Progenitor cell of endocrine pancreas (in vitro differentiated cells): ENCODE data around the gene GP5. TPM values are rescaled to one million over a fixed set of nuclear protein-coding genes. Genes with fewer than 3 reads are reported as not detected.

ENCODE experiments used
- DNase-seq: peaks from one replicate; pipeline ENCODE4 v3.0.0; 2021; ENCODE audit warnings: low spot score; ENCODE audit not compliant: unreplicated experiment
- H3K27ac Mint-ChIP-seq: 2 replicates; pipeline ENCODE4 v1.8.0; 2021; ENCODE audit warnings: mild to moderate bottlenecking, moderate library complexity, mixed read lengths
- H3K27me3 Mint-ChIP-seq: 2 replicates; pipeline ENCODE4 v1.8.0; 2021; ENCODE audit warnings: mixed read lengths
- H3K36me3 Mint-ChIP-seq: 2 replicates; pipeline ENCODE4 v1.8.0; 2022; ENCODE audit warnings: mixed read lengths; ENCODE audit not compliant: insufficient read depth
- H3K4me1 Mint-ChIP-seq: 2 replicates; pipeline ENCODE4 v1.8.0; 2021; ENCODE audit warnings: low read depth, mixed read lengths
- H3K4me3 Mint-ChIP-seq: 2 replicates; pipeline ENCODE4 v1.8.0; 2021; ENCODE audit warnings: low read depth, mild to moderate bottlenecking, moderate library complexity, mixed read lengths
- H3K9me3 Mint-ChIP-seq: 2 replicates; pipeline ENCODE4 v1.8.0; 2021; ENCODE audit warnings: low read depth, mixed read lengths
- total RNA-seq: library from RNA; stranded (reverse); gene quantifications from 2 replicates; pipeline ENCODE4 v1.2.1, GENCODE V29; 2021
- TF ChIP-seq, protein P1 (sequence below): fragments of 200-600 bp; sonication (generic); IDR thresholded peaks from one replicate; pipeline ENCODE4 v1.5.0; 2021; ENCODE audit warnings: antibody characterized with exemption, mild to moderate bottlenecking; ENCODE audit not compliant: unreplicated experiment

The GP5 gene
- total RNA-seq, 1 donor from 2014 or later: 0.24 TPM

DNA sequence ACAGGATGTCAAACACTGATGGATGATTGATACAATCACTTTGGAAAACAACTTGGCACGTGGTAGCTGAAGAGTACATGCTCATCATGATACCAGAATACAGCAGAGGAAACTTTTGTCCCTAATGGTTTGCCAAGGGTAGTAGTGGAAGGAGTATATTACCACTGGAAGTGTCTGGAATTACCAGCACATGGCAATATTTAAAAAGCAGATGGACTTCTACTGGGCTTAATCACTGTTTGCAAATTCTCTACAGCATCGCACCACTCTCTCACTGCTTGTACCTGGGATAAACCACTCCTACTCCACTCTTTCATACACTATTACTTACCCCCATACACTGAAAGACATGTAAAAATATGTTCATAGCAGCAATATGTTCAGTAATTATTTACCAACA lies 19.6 kb upstream of the GP5 start:
- no peaks in the 10 kb centered on the region for H3K9me3 Mint-ChIP-seq
- no peak overlapping the region for H3K4me3 Mint-ChIP-seq
- peaks cover 25% of the 10 kb centered on the region for H3K36me3 Mint-ChIP-seq
- H3K27ac Mint-ChIP-seq: no peak overlapping the region
- peaks cover 3% of the 10 kb centered on the region for H3K4me1 Mint-ChIP-seq
- TF ChIP-seq, protein P1, sequence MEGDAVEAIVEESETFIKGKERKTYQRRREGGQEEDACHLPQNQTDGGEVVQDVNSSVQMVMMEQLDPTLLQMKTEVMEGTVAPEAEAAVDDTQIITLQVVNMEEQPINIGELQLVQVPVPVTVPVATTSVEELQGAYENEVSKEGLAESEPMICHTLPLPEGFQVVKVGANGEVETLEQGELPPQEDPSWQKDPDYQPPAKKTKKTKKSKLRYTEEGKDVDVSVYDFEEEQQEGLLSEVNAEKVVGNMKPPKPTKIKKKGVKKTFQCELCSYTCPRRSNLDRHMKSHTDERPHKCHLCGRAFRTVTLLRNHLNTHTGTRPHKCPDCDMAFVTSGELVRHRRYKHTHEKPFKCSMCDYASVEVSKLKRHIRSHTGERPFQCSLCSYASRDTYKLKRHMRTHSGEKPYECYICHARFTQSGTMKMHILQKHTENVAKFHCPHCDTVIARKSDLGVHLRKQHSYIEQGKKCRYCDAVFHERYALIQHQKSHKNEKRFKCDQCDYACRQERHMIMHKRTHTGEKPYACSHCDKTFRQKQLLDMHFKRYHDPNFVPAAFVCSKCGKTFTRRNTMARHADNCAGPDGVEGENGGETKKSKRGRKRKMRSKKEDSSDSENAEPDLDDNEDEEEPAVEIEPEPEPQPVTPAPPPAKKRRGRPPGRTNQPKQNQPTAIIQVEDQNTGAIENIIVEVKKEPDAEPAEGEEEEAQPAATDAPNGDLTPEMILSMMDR: no peak
- DNase-seq: no peak
- no peaks in the 10 kb centered on the region for H3K27me3 Mint-ChIP-seq

DNA sequence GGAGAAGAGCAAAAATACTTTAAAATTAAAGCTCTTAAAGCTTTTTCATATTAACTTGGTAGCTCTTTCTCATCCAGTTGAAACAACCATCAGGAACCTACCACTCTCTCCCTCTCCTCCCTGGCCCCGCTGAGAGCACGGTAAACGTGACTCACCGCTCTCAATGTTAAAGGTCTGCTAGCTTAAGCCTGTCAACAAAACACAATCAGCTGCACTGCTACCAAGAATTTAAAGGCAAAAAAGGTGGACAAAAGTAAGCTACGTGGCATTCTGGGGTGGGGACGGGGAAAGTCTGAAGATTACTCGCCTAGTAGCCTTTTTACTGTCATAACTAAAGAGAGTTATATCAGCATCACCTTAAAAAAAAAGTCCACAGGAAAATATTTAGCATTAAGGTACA lies 8.4 kb upstream of the GP5 start:
- TF ChIP-seq, protein P1: no peak
- peak overlapping the region; percentile 83 for H3K27ac Mint-ChIP-seq
- DNase-seq: no peak
- H3K9me3 Mint-ChIP-seq: no peaks in the 10 kb centered on the region
- peaks cover 21% of the 10 kb centered on the region for H3K36me3 Mint-ChIP-seq
- H3K4me1 Mint-ChIP-seq: peaks cover 4% of the 10 kb centered on the region
- H3K4me3 Mint-ChIP-seq: no peak overlapping the region
- no peaks in the 10 kb centered on the region for H3K27me3 Mint-ChIP-seq

DNA sequence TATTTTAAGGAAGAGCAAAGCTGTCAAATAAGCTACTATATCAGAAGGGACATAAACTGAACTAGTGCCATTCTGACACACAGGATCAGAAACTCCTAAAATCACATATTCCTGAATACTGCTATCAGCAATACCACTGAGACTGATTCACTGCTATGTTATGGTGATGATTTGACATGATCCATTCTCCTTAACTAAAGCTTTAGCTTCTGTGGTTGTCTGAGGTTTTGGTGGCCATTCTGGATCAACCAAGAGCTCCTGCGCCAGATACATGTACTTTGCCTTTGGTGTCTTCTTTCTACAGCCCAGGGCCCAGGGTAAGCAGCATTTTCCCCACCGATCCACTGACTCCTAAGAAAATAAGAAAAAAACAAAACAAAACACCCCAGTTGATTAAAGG lies 6.7 kb upstream of the GP5 start:
- Mint-ChIP-seq H3K27ac (peak overlapping the region; percentile 84), H3K4me3 (no peak overlapping the region), H3K36me3 (peaks cover 15% of the 10 kb centered on the region), H3K27me3 (no peaks in the 10 kb centered on the region), H3K9me3 (no peaks in the 10 kb centered on the region), H3K4me1 (peaks cover 4% of the 10 kb centered on the region)
- no peak for DNase-seq
- TF ChIP-seq, protein P1: no peak

DNA sequence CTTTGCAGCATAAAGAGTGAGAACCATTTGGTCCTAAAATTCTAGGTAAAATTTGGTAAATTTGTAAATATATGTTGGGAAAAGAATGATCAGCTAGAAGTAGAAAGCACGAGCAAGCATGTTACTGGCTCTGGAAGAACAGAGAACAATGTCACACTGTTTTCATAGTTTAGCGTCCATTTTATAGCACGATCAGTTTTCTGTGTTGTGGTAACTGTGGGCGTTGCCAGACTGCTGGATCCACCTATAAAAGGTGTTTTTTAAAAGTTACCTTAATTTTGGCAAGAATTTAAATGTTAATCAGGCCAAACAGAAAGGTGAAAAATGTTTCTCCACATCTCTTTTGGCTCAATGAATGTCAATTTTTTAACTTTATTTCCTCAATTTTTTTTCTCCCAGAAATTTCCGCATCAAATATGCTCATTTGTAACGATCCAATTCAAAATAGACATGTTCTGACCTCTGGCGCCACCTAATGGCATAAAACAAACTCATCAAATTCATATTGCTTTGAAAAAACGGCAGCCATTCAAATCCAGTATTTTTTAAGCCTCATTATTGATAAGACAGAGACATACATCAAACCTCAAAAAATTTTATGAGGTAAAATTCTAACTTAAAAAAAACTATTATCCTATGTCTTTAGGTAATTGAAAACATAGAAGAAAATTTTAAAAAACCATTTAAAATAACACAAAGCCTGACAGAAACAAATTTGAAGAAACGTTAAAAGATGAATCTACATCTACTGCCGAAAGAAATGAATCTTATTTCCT lies 5.5 kb upstream of the GP5 start:
- no peak for DNase-seq
- peaks cover 4% of the 10 kb centered on the region for H3K4me1 Mint-ChIP-seq
- no peaks in the 10 kb centered on the region for H3K27me3 Mint-ChIP-seq
- H3K4me3 Mint-ChIP-seq: no peak overlapping the region
- no peaks in the 10 kb centered on the region for H3K9me3 Mint-ChIP-seq
- TF ChIP-seq, protein P1: peak; percentile 73
- H3K36me3 Mint-ChIP-seq: peaks cover 15% of the 10 kb centered on the region
- no peak overlapping the region for H3K27ac Mint-ChIP-seq

DNA sequence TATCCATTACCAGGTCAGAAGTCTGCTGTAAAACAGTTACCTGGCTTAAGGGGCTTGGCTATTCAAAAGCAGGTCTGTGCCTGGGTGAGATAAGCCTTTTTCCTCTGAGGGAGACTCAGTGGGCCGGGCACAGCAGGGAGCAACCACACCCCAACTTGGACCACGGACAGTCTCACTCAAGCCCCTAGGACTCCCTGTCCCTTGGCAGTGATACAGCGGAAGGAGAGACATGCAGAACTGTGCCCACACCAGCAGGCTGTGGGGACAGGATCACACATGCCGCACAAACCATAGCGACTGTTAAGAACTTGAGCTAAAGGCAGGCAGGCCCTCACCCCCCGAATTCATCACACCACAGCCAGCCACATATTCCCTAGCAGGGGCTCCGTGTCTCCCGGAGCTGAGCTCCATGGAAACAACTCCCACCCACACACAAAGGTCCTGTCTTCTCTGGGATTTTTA lies 2.8 kb upstream of the GP5 start:
- Mint-ChIP-seq H3K27ac (no peak overlapping the region), H3K27me3 (no peaks in the 10 kb centered on the region), H3K4me3 (no peak overlapping the region), H3K9me3 (no peaks in the 10 kb centered on the region), H3K4me1 (no peaks in the 10 kb centered on the region), H3K36me3 (peaks cover 9% of the 10 kb centered on the region)
- TF ChIP-seq, protein P1: no peak
- DNase-seq: no peak
